K562 (cell line): ENCODE data around the gene AGGF1. TPM values are rescaled to one million over a fixed set of nuclear protein-coding genes. Genes with fewer than 3 reads are reported as not detected.

ENCODE experiments used
- ATAC-seq: fragments of 200-7000 bp; cut with Tn5 transposase; 3 replicates; pipeline ENCODE4 v1.9.1; 2020; ENCODE audit warnings: moderate library complexity
- BruUV-seq: library from RNA; stranded (reverse); fragments of 400-500 nt; replicated peaks from 2 replicates; lab custom pipeline; 2021; lab: Mats Ljungman, UMichigan
- CTCF ChIA-PET: fragments of 300-600 bp; formaldehyde crosslinking; extraction: SDS; loops from one replicate; lab custom pipeline; 2021; ENCODE audit warnings: low intra/inter-chr PET ratio; lab: Yijun Ruan, JAX
- POLR2A ChIA-PET: fragments of 300-600, 350-650 bp; sonication (Branson Sonifier 250); formaldehyde crosslinking; extraction: SDS; loops from one replicate; lab custom pipeline; 2021; ENCODE audit warnings: antibody characterized with exemption, inconsistent platforms; lab: Yijun Ruan, JAX
- DNase-seq, 4 experiments: peaks; one replicate each; pipeline versions ENCODE4 v3.0.0 to v3.0.0-alpha.2; 2011 to 2018; ENCODE audit warnings: low spot score in 3 of 4, mixed read lengths in 3 of 4; ENCODE audit errors: extremely low read depth in 1 of 4
- FAIRE-seq: peaks from 2 replicates; lab custom pipeline; 2011; peaks lifted over from hg19 to GRCh38; lab: Jason Lieb, UNC
- H2AFZ ChIP-seq: 2 replicates; pipeline ENCODE4 v1.6.0; 2011; ENCODE audit warnings: low read depth, low read length, control low read depth, inconsistent platforms
- H3K27ac ChIP-seq: fragments of 200-600 bp; 3 replicates; pipeline ENCODE4 v1.8.0; 2011; ENCODE audit warnings: low read depth, mild to moderate bottlenecking, control low read depth, inconsistent platforms, low read length, moderate library complexity, mixed read lengths; ENCODE audit errors: extremely low read depth
- H3K27me3 ChIP-seq, 2 experiments: fragments of 300-600 bp in 1 of 2; 2 replicates in 1 of 2; 3 replicates in 1 of 2; pipeline versions ENCODE4 v1.6.0 to v1.8.0; 2011; ENCODE audit warnings: inconsistent platforms in 2 of 2, low read length in 2 of 2, mild to moderate bottlenecking in 1 of 2, mixed read lengths in 1 of 2, moderate library complexity in 1 of 2; ENCODE audit not compliant: control insufficient read depth in 2 of 2, insufficient read depth in 2 of 2
- H3K36me3 ChIP-seq: fragments of 300-600 bp; 3 replicates; pipeline ENCODE4 v1.8.0; 2011; ENCODE audit warnings: mild to moderate bottlenecking, low read length, inconsistent platforms; ENCODE audit not compliant: control insufficient read depth, insufficient read depth
- H3K4me1 ChIP-seq, 2 experiments: fragments of 200-600 bp in 1 of 2; replicated peaks in 1 of 2; 2 replicates in 1 of 2; 3 replicates in 1 of 2; pipeline versions ENCODE4 v1.5.1 to v1.8.0; 2011; ENCODE audit warnings: inconsistent platforms in 2 of 2, low read length in 2 of 2, mild to moderate bottlenecking in 1 of 2, mixed read lengths in 1 of 2, moderate library complexity in 1 of 2; ENCODE audit not compliant: control insufficient read depth in 2 of 2, insufficient read depth in 2 of 2
- H3K4me2 ChIP-seq: 2 replicates; pipeline ENCODE4 v1.6.1; 2011; ENCODE audit warnings: low read length, control low read depth, inconsistent platforms, mixed read lengths; ENCODE audit not compliant: insufficient read depth
- H3K4me3 ChIP-seq: fragments of 200-600 bp; sonication (generic), shearing (Covaris generic); 2 replicates; pipeline ENCODE4 v1.5.1; 2016; ENCODE audit warnings: control low read depth, inconsistent platforms
- H3K79me2 ChIP-seq: fragments of 200-600 bp; 3 replicates; pipeline ENCODE4 v1.8.0; 2011; ENCODE audit warnings: low read length, inconsistent platforms; ENCODE audit not compliant: control insufficient read depth, insufficient read depth
- H3K9ac ChIP-seq, 2 experiments: 2 replicates each; pipeline versions ENCODE4 v1.6.0 to v1.6.1; 2011; ENCODE audit warnings: low read depth in 2 of 2, low read length in 2 of 2, control low read depth in 1 of 2, inconsistent platforms in 1 of 2, mild to moderate bottlenecking in 1 of 2, mixed read lengths in 1 of 2; ENCODE audit not compliant: insufficient read depth in 1 of 2
- H3K9me1 ChIP-seq: one replicate; pipeline ENCODE4 v1.6.0; 2011; ENCODE audit warnings: inconsistent platforms, mild to moderate bottlenecking, low read length, moderate library complexity; ENCODE audit not compliant: control insufficient read depth, insufficient read depth
- H3K9me3 ChIP-seq: replicated peaks from 2 replicates; pipeline ENCODE4 v1.5.1; 2011; ENCODE audit warnings: low read depth, low read length, inconsistent platforms; ENCODE audit not compliant: control insufficient read depth, insufficient read depth
- H4K20me1 ChIP-seq: replicated peaks from 2 replicates; pipeline ENCODE4 v1.6.1; 2011; ENCODE audit warnings: low read length, inconsistent platforms, mixed read lengths; ENCODE audit not compliant: control insufficient read depth, insufficient read depth
- BCLAF1 ChIP-seq, 2 experiments: fragments of 450-650 bp in 1 of 2; IDR thresholded peaks; 2 replicates each; pipeline ENCODE4 v1.6.1; 2011 to 2017; ENCODE audit warnings: low read depth in 2 of 2, antibody characterized with exemption in 1 of 2, borderline replicate concordance in 1 of 2, low read length in 1 of 2, mild to moderate bottlenecking in 1 of 2, mixed read lengths in 1 of 2; ENCODE audit not compliant: control insufficient read depth in 1 of 2
- CBX1 ChIP-seq: sonication (generic); IDR thresholded peaks from 2 replicates; pipeline ENCODE4 v1.6.1; 2016; ENCODE audit warnings: antibody characterized with exemption, low read depth, mild to moderate bottlenecking
- CBX3 ChIP-seq, 2 experiments: IDR thresholded peaks; 1 replicate in 1 of 2; 2 replicates in 1 of 2; pipeline ENCODE4 v1.6.1; 2012; ENCODE audit warnings: inconsistent platforms in 2 of 2, low read length in 2 of 2, borderline replicate concordance in 1 of 2, control low read depth in 1 of 2
- CEBPG ChIP-seq, 3 experiments: fragments of 200-800 bp in 1 of 3; sonication (Bioruptor generic) in 1 of 3; sonication (generic) in 1 of 3; formaldehyde crosslinking in 1 of 3; IDR thresholded peaks in 2 of 3; conservative IDR thresholded peaks in 1 of 3; 2 replicates each; pipeline versions ENCODE4 v1.6.1 to v1.8.0; 2016 to 2022; ENCODE audit warnings: missing compliant biosample characterization in 2 of 3, missing genetic modification characterization in 2 of 3, mild to moderate bottlenecking in 1 of 3, missing genetic modification reagents in 1 of 3
- EWSR1 ChIP-seq: fragments of 450-650 bp; IDR thresholded peaks from 2 replicates; pipeline ENCODE4 v1.6.1; 2018; ENCODE audit warnings: borderline replicate concordance, mild to moderate bottlenecking, low read depth, moderate library complexity; ENCODE audit not compliant: partially characterized antibody
- HEY1 ChIP-seq: fragments of 250-450 bp; sonication (Bioruptor Pico); IDR thresholded peaks from 2 replicates; pipeline ENCODE4 v1.5.0; 2020; ENCODE audit warnings: mild to moderate bottlenecking, moderate library complexity, borderline replicate concordance
- IFI16 ChIP-seq: fragments of 250-450 bp; sonication (Bioruptor Pico); IDR thresholded peaks from 2 replicates; pipeline ENCODE4 v2.1.2; 2022; ENCODE audit warnings: mild to moderate bottlenecking, inconsistent platforms
- KLF10 ChIP-seq: fragments of 250-450 bp; sonication (Bioruptor Pico); IDR thresholded peaks from 2 replicates; pipeline ENCODE4 v1.6.1; 2021; ENCODE audit warnings: matching md5 sums
- MCM2 ChIP-seq: fragments of 450-650 bp; IDR thresholded peaks from 2 replicates; pipeline ENCODE4 v1.6.1; 2017; ENCODE audit warnings: low read depth, mild to moderate bottlenecking
- POLR2A ChIP-seq: fragments of 450-650 bp; conservative IDR thresholded peaks from 2 replicates; pipeline ENCODE4 v1.6.1; 2016
- RBM22 ChIP-seq: fragments of 200-400 bp; formaldehyde crosslinking; IDR thresholded peaks from 2 replicates; pipeline ENCODE4 v1.6.1; 2018; ENCODE audit warnings: low read length, low read depth; ENCODE audit not compliant: poor library complexity, severe bottlenecking
- TRIM24 ChIP-seq, 2 experiments: fragments of 450-650 bp; IDR thresholded peaks; 2 replicates each; pipeline ENCODE4 v1.6.1; 2016
- ZNF584 ChIP-seq: fragments of 200-800 bp; sonication (Bioruptor generic); IDR thresholded peaks from 2 replicates; pipeline ENCODE4 v1.6.1; 2016; ENCODE audit warnings: low read depth, mild to moderate bottlenecking, missing genetic modification characterization, missing compliant biosample characterization
- ZNF766 ChIP-seq: fragments of 200-800 bp; sonication (Bioruptor generic); conservative IDR thresholded peaks from 2 replicates; pipeline ENCODE4 v1.6.1; 2016; ENCODE audit warnings: missing genetic modification characterization, missing compliant biosample characterization
- WGBS: fragments of 100-300 bp; shearing (Covaris generic); methylation state at CpG from one replicate; pipeline ENCODE4 v1.1.6; 2016; ENCODE audit warnings: low coverage, mixed read lengths; ENCODE audit not compliant: insufficient coverage; ENCODE audit errors: missing lambda C conversion rate; 5-methylcytosine and 5-hydroxymethylcytosine counted together
- in situ Hi-C: fragments of 300-500 bp; cut with MboI; formaldehyde crosslinking; loops from 4 replicates; pipeline ENCODE4 v1.15.0; 2018; ENCODE audit warnings: inconsistent platforms, mixed read lengths
- intact Hi-C: fragments of 100-400 bp; cut with micrococcal nuclease; formaldehyde crosslinking; loops from 2 replicates; pipeline ENCODE4 v1.14.2; 2022
- polyA plus RNA-seq, 8 experiments: library from polyadenylated mRNA; depleted of rRNA in 4 of 8; stranded (reverse) in 5 of 8; unstranded in 3 of 8; fragments of >200 nt; fragmentation: Nextera tagmentation in 2 of 8; fragmentation: Illumina TruSeq in 1 of 8; extraction: Ambion mirVana in 2 of 8; extraction: Trizol in 1 of 8; gene quantifications; 2 replicates each; pipeline versions ENCODE4 v1.2.1 to v1.2.3, GENCODE V29; 2011 to 2014; ENCODE audit warnings: inconsistent platforms in 1 of 8, missing spikeins in 1 of 8
- total RNA-seq, 7 experiments: library from RNA; depleted of rRNA in 6 of 7; stranded (reverse); fragments of >200 nt in 6 of 7; fragmentation: Illumina TruSeq in 2 of 7; extraction: Trizol in 2 of 7; gene quantifications; 2 replicates each; pipeline versions ENCODE4 v1.2.1 to v1.2.3, GENCODE V29; 2011 to 2021; ENCODE audit warnings: low replicate concordance in 1 of 7
- TF ChIP-seq, protein P1 (sequence below): sonication (generic); formaldehyde crosslinking; IDR thresholded peaks from 2 replicates; pipeline ENCODE4 v1.9.0; 2022; ENCODE audit warnings: mild to moderate bottlenecking, missing genetic modification reagents
- TF ChIP-seq, protein P2 (sequence below): IDR thresholded peaks from 2 replicates; pipeline ENCODE4 v1.6.1; 2011; ENCODE audit not compliant: insufficient read length; ENCODE audit errors: extremely low read depth

AGGF1 gene
- total and polyA plus RNA-seq, 9 of the 15 experiments (the other 6 are each of a cell fraction or from before 2014, with no cell fraction given) = 5.2 to 20.4 (median 13.4) TPM

DNA sequence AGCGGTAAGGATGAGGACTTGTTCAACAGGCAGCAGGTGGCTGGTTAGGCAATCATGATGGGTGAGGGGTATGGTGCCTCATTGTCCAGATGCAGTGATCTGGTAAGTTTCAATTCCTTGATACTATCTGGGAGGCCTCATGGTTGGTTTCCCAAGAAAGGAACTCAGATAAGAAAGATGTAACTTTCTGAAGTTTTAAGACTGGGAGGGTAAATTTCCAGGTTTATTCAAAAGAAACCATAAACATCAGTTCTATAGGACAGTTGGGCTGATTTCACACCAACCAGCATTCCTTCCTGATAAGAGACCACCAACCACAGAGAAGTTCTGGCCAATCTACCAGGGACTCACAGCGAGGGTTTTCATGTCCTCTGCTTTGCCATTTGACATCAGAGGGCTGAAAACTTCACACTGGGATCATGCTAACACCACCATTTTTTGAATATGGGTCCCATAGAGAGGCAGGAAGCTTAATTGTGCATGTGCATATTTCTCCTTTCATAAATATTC, 773 bp upstream of the AGGF1 start:
- intact Hi-C loops (no loop called here), in situ Hi-C loops (no loop called here)
- peak overlapping the region; percentile 89; the same call in 1 of the 2 replicates for H3K4me2 ChIP-seq
- H3K4me1 ChIP-seq = peaks cover 4 to 14% of the 10 kb centered on the region in 2 experiments; a peak in 4 of 5 replicates
- peaks cover 3% of the 10 kb centered on the region; the same call in 2 of the 3 replicates for H3K36me3 ChIP-seq
- H3K9ac ChIP-seq = no peak overlapping the region
- H3K4me3 ChIP-seq = no peak overlapping the region
- H3K27me3 ChIP-seq = no peaks in the 10 kb centered on the region
- FAIRE-seq (no peak), DNase-seq (peak in 1 of 4 experiments; percentile 2), ATAC-seq (no peak)
- no peaks in the 10 kb centered on the region for H4K20me1 ChIP-seq
- H2AFZ ChIP-seq = peak overlapping the region; percentile 96
- peaks cover 17% of the 10 kb centered on the region for H3K79me2 ChIP-seq
- peaks cover 19% of the 10 kb centered on the region for H3K9me3 ChIP-seq
- ChIA-PET CTCF (no interaction called here), POLR2A (no interaction called here)
- H3K27ac ChIP-seq = no peak overlapping the region
- no TSS peak for BruUV-seq
- 100% methylated on average over 2 of the region's 2 CpGs for WGBS
- H3K9me1 ChIP-seq = no peaks in the 10 kb centered on the region
- peak in 1 of 2 experiments; percentile 81; a peak in 2 of 3 replicates for TF ChIP-seq CBX3 (IDR thresholded peaks at IDR 0.05; ENCODE audit: borderline replicate concordance in 1 of 2, low read length in 2 of 2)
- TF ChIP-seq CBX1 = 0 out of 2 replicates have a peak, but pooled peaks have one; percentile 28
- no peak for TF ChIP-seq KLF10
- TF ChIP-seq, protein P1, sequence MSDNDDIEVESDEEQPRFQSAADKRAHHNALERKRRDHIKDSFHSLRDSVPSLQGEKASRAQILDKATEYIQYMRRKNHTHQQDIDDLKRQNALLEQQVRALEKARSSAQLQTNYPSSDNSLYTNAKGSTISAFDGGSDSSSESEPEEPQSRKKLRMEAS (CRISPR knock-in tag) = no peak
- no peak for TF ChIP-seq IFI16 (CRISPR knock-in tag)
- TF ChIP-seq CEBPG (CRISPR knock-in tag; IDR thresholded peaks at IDR 0.05) = no peak
- no peak for TF ChIP-seq CEBPG (tag; conservative IDR thresholded peaks at IDR 0.05 in 1 of 2, IDR thresholded peaks at IDR 0.05 in 1 of 2)
- TF ChIP-seq POLR2A = no peak
- TF ChIP-seq TRIM24 (IDR thresholded peaks at IDR 0.05) = peak; percentile 9 to 53; a peak in 1 of 4 replicates
- TF ChIP-seq MCM2 = no peak
- no peak for TF ChIP-seq BCLAF1 (IDR thresholded peaks at IDR 0.05; ENCODE audit: borderline replicate concordance in 1 of 2, control insufficient read depth in 1 of 2, low read depth in 2 of 2, low read length in 1 of 2)
- peak; percentile 57; the same call in 1 of the 2 replicates for TF ChIP-seq ZNF766
- TF ChIP-seq, protein P2, sequence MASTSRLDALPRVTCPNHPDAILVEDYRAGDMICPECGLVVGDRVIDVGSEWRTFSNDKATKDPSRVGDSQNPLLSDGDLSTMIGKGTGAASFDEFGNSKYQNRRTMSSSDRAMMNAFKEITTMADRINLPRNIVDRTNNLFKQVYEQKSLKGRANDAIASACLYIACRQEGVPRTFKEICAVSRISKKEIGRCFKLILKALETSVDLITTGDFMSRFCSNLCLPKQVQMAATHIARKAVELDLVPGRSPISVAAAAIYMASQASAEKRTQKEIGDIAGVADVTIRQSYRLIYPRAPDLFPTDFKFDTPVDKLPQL = no peak
- TF ChIP-seq ZNF584 (CRISPR knock-in tag) = no peak
- TF ChIP-seq RBM22 = no peak
- no peak for TF ChIP-seq HEY1
- TF ChIP-seq EWSR1 = no peak
